HEK293 (cell line): ENCODE measurements around the gene FAM117B.

Experiments
- CTCF ChIA-PET: fragments of 350-600 bp; formaldehyde crosslinking; extraction: SDS; loops from one replicate; lab custom pipeline; 2021; ENCODE audit warnings: antibody characterized with exemption; lab: Yijun Ruan, JAX
- POLR2A ChIA-PET: fragments of 300-600 bp; formaldehyde crosslinking; extraction: SDS; loops from one replicate; lab custom pipeline; 2020; ENCODE audit warnings: antibody characterized with exemption, inconsistent platforms; lab: Yijun Ruan, JAX
- H3K27ac ChIP-seq: fragments of 200-500 bp; sonication (Bioruptor generic); 2 replicates; pipeline ENCODE4 v1.5.1; 2014; ENCODE audit warnings: low read depth, low read length, control low read depth, inconsistent platforms; ENCODE audit errors: extremely low read depth
- H3K36me3 ChIP-seq, 2 experiments: fragments of 200-500 bp in 1 of 2; sonication (Bioruptor generic) in 1 of 2; 1 replicate in 1 of 2; 2 replicates in 1 of 2; pipeline ENCODE4 v1.5.1; 2014 to 2017; ENCODE audit warnings: inconsistent platforms in 2 of 2, low read length in 2 of 2; ENCODE audit not compliant: control insufficient read depth in 2 of 2, insufficient read depth in 1 of 2
- H3K4me1 ChIP-seq: fragments of 200-500 bp; sonication (Bioruptor generic); 2 replicates; pipeline ENCODE4 v1.5.1; 2014; ENCODE audit warnings: mild to moderate bottlenecking, low read length, inconsistent platforms; ENCODE audit not compliant: control insufficient read depth, insufficient read depth
- H3K4me3 ChIP-seq: 2 replicates; pipeline ENCODE4 v1.5.1; 2011; ENCODE audit warnings: low read depth, mild to moderate bottlenecking, control low read depth, low read length, moderate library complexity
- H3K9me3 ChIP-seq: fragments of 200-500 bp; sonication (Bioruptor generic); 2 replicates; pipeline ENCODE4 v1.5.1; 2014; ENCODE audit warnings: low read depth, low read length, inconsistent platforms; ENCODE audit not compliant: control insufficient read depth, insufficient read depth
- BCL11B ChIP-seq: fragments of 450-650 bp; formaldehyde crosslinking; IDR thresholded peaks from 2 replicates; pipeline ENCODE4 v1.5.1; 2016; ENCODE audit warnings: low read depth, missing biosample characterization, missing genetic modification characterization
- ELK4 ChIP-seq: IDR thresholded peaks from 2 replicates; pipeline ENCODE4 v1.6.1; 2011; ENCODE audit warnings: mild to moderate bottlenecking, low read depth, low read length, borderline replicate concordance
- GFI1B ChIP-seq: fragments of 450-650 bp; formaldehyde crosslinking; IDR thresholded peaks from 2 replicates; pipeline ENCODE4 v1.5.1; 2016; ENCODE audit warnings: missing biosample characterization, missing genetic modification characterization
- GLI4 ChIP-seq: fragments of 450-650 bp; formaldehyde crosslinking; IDR thresholded peaks from 2 replicates; pipeline ENCODE4 v1.5.1; 2016; ENCODE audit warnings: missing biosample characterization, missing genetic modification characterization
- HOXC10 ChIP-seq: sonication (generic); formaldehyde crosslinking; IDR thresholded peaks from 2 replicates; pipeline ENCODE4 v1.8.1; 2023; ENCODE audit warnings: mild to moderate bottlenecking, missing genetic modification reagents
- KLF1 ChIP-seq: fragments of 450-650 bp; formaldehyde crosslinking; IDR thresholded peaks from 2 replicates; pipeline ENCODE4 v1.5.1; 2016; ENCODE audit warnings: missing biosample characterization, missing genetic modification characterization
- MEIS1 ChIP-seq: sonication (generic); formaldehyde crosslinking; IDR thresholded peaks from 2 replicates; pipeline ENCODE4 v1.8.1; 2022; ENCODE audit warnings: missing genetic modification reagents, mild to moderate bottlenecking, borderline replicate concordance
- REPIN1 ChIP-seq: fragments of 450-650 bp; formaldehyde crosslinking; IDR thresholded peaks from 2 replicates; pipeline ENCODE4 v1.5.1; 2017; ENCODE audit warnings: missing biosample characterization, missing genetic modification characterization, low read depth
- TSHZ1 ChIP-seq: fragments of 450-650 bp; formaldehyde crosslinking; IDR thresholded peaks from 2 replicates; pipeline ENCODE4 v1.5.1; 2016; ENCODE audit warnings: missing biosample characterization, missing genetic modification characterization, borderline replicate concordance
- ZBTB17 ChIP-seq: fragments of 450-650 bp; formaldehyde crosslinking; IDR thresholded peaks from 2 replicates; pipeline ENCODE4 v1.5.1; 2016; ENCODE audit warnings: missing biosample characterization, missing genetic modification characterization
- ZEB2 ChIP-seq: fragments of 450-650 bp; formaldehyde crosslinking; IDR thresholded peaks from 2 replicates; pipeline ENCODE4 v1.5.1; 2016; ENCODE audit warnings: missing biosample characterization, missing genetic modification characterization
- ZIC2 ChIP-seq: fragments of 450-650 bp; formaldehyde crosslinking; IDR thresholded peaks from 2 replicates; pipeline ENCODE4 v1.5.1; 2016; ENCODE audit warnings: missing biosample characterization, missing genetic modification characterization
- ZNF19 ChIP-seq: fragments of 450-650 bp; formaldehyde crosslinking; IDR thresholded peaks from 2 replicates; pipeline ENCODE4; 2016; ENCODE audit warnings: missing biosample characterization, missing genetic modification characterization, low read depth
- ZNF23 ChIP-seq: fragments of 450-650 bp; formaldehyde crosslinking; IDR thresholded peaks from 2 replicates; pipeline ENCODE4 v1.5.1; 2016; ENCODE audit warnings: missing biosample characterization, missing genetic modification characterization, borderline replicate concordance
- ZNF37A ChIP-seq: fragments of 450-650 bp; IDR thresholded peaks from 2 replicates; pipeline ENCODE4 v1.5.1; 2018; ENCODE audit warnings: missing biosample characterization, missing genetic modification characterization
- ZNF394 ChIP-seq: fragments of 450-650 bp; formaldehyde crosslinking; IDR thresholded peaks from 2 replicates; pipeline ENCODE4 v1.5.1; 2016; ENCODE audit warnings: missing biosample characterization, missing genetic modification characterization, mild to moderate bottlenecking, moderate library complexity, borderline replicate concordance
- ZNF404 ChIP-seq: fragments of 450-650 bp; formaldehyde crosslinking; IDR thresholded peaks from 2 replicates; pipeline ENCODE4 v1.5.1; 2017; ENCODE audit warnings: missing biosample characterization, missing genetic modification characterization
- ZNF423 ChIP-seq: fragments of 450-650 bp; formaldehyde crosslinking; IDR thresholded peaks from 2 replicates; pipeline ENCODE4 v1.5.1; 2016; ENCODE audit warnings: missing biosample characterization, missing genetic modification characterization
- ZNF558 ChIP-seq: fragments of 450-650 bp; formaldehyde crosslinking; IDR thresholded peaks from 2 replicates; pipeline ENCODE4 v1.5.1; 2016; ENCODE audit warnings: missing biosample characterization, missing genetic modification characterization
- ZNF704 ChIP-seq: fragments of 450-650 bp; formaldehyde crosslinking; IDR thresholded peaks from 2 replicates; pipeline ENCODE4 v1.5.1; 2016; ENCODE audit warnings: missing biosample characterization, missing genetic modification characterization
- ZNF791 ChIP-seq: fragments of 450-650 bp; formaldehyde crosslinking; IDR thresholded peaks from 2 replicates; pipeline ENCODE4 v1.5.1; 2016; ENCODE audit warnings: missing biosample characterization, missing genetic modification characterization
- TF ChIP-seq, protein P1 (sequence below): fragments of 450-650 bp; formaldehyde crosslinking; IDR thresholded peaks from 2 replicates; pipeline ENCODE4 v1.5.1; 2016; ENCODE audit warnings: missing biosample characterization, missing genetic modification characterization
- TF ChIP-seq, protein P2 (sequence below): fragments of 450-650 bp; formaldehyde crosslinking; IDR thresholded peaks from 2 replicates; pipeline ENCODE4 v1.5.1; 2016; ENCODE audit warnings: missing biosample characterization, missing genetic modification characterization

Gene FAM117B

DNA sequence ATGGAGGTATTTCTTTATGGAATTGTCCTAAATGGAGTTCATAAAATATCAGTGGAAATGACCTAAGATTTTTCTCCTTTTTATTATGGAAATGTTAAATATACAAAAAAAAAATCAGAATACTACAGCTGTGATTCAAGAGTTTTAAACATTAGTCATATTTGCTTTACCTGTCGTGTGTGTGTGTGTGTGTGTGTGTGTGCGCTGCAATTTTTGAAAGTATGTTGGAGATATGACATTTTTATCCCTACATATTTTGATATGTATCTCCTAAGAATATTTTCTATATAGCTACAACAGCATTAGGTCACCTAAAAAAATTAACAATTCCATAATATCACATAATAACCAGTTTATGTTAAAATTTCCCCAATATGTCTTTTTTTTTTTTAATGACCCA lies 85.5 kb downstream of the FAM117B start:
- Histone ChIP-seq H3K4me3 (no peak overlapping the region), H3K27ac (no peak overlapping the region), H3K36me3 (no peaks in the 10 kb centered on the region), H3K9me3 (no peaks in the 10 kb centered on the region), H3K4me1 (peaks cover 13% of the 10 kb centered on the region)
- TF ChIP-seq KLF1 (tag by site-specific recombination) (no peak), ZNF558 (tag by site-specific recombination) (no peak), BCL11B (tag by site-specific recombination) (no peak), TSHZ1 (no peak), ZNF23 (no peak), ZNF704 (tag by site-specific recombination) (no peak), GFI1B (tag by site-specific recombination) (no peak), ZNF37A (tag by site-specific recombination) (no peak), ELK4 (no peak), ZNF404 (tag by site-specific recombination) (no peak)
- POLR2A ChIA-PET: no interaction called here
- CTCF ChIA-PET: no interaction called here

DNA sequence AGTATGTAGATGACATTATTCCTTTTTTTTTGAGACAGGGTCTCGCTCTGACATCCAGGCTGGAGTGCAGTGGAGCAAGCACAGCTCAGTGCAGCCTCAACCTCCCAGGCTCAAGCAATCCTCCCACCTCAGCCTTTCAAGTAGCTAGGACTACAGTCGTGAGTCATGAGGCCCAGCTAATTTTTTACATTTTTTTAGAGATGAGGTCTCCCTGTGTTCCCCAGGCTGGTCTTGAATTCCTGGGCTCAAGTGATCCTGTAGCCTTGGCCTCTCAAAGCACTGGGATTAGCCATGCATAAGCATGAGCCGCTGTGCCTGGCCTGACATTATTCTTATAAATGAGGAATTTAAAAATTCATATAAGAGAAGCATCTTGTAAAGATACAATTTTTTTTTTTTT lies 86.9 kb downstream of the FAM117B start:
- TF ChIP-seq ZNF37A (tag by site-specific recombination) (no peak), ZBTB17 (tag by site-specific recombination) (peak; percentile 29; the same call in 1 of the 2 replicates)
- TF ChIP-seq, protein P1, sequence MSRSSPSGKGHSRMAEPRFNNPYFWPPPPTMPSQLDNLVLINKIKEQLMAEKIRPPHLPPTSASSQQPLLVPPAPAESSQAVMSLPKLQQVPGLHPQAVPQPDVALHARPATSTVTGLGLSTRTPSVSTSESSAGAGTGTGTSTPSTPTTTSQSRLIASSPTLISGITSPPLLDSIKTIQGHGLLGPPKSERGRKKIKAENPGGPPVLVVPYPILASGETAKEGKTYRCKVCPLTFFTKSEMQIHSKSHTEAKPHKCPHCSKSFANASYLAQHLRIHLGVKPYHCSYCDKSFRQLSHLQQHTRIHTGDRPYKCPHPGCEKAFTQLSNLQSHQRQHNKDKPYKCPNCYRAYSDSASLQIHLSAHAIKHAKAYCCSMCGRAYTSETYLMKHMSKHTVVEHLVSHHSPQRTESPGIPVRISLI (tag by site-specific recombination): 0 out of 2 replicates have a peak, but pooled peaks have one; percentile 24
- Histone ChIP-seq H3K4me3 (no peak overlapping the region), H3K27ac (no peak overlapping the region), H3K9me3 (no peaks in the 10 kb centered on the region), H3K36me3 (no peaks in the 10 kb centered on the region), H3K4me1 (peaks cover 13% of the 10 kb centered on the region)
- CTCF ChIA-PET: interaction anchor here (0.7 kb wide), 1 partner anchor 28 kb away, joined by 4 read pairs; no protein-coding TSS in a partner anchor
- POLR2A ChIA-PET: no interaction called here

DNA sequence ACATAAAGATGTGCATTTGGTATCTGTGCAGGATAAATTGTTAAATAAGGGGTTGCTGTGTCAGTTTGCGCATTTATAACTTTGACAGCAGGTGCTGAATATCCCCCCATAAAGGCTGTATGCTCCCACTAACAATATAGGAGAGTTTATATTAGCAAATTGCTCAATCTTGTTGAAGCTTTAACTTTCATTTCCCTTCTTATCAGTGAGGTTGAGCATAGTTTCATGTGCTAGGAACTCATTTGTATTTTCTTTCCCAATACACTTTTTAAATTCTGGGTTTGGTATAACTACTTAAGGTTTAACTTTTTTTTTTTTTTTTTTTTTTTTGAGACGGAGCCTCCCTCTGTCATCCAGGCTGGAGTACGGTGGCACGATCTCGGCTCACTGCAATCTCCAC lies 89.0 kb downstream of the FAM117B start:
- CTCF ChIA-PET: interaction anchor here (0.6 kb wide), 1 partner anchor 69 kb away, joined by 4 read pairs; no protein-coding TSS in a partner anchor
- POLR2A ChIA-PET: no interaction called here
- no peak for TF ChIP-seq ZNF394
- TF ChIP-seq ZEB2 (tag by site-specific recombination): no peak
- no peak for TF ChIP-seq ZNF423 (tag by site-specific recombination)
- no peak for TF ChIP-seq GLI4
- TF ChIP-seq REPIN1 (tag by site-specific recombination): no peak
- TF ChIP-seq HOXC10 (CRISPR knock-in tag): no peak
- no peak for TF ChIP-seq ZIC2 (tag by site-specific recombination)
- TF ChIP-seq, protein P2, sequence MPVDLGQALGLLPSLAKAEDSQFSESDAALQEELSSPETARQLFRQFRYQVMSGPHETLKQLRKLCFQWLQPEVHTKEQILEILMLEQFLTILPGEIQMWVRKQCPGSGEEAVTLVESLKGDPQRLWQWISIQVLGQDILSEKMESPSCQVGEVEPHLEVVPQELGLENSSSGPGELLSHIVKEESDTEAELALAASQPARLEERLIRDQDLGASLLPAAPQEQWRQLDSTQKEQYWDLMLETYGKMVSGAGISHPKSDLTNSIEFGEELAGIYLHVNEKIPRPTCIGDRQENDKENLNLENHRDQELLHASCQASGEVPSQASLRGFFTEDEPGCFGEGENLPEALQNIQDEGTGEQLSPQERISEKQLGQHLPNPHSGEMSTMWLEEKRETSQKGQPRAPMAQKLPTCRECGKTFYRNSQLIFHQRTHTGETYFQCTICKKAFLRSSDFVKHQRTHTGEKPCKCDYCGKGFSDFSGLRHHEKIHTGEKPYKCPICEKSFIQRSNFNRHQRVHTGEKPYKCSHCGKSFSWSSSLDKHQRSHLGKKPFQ (tag by site-specific recombination): no peak
- no peak for TF ChIP-seq ZNF19 (tag by site-specific recombination)
- no peak for TF ChIP-seq ZNF791
- TF ChIP-seq, protein P1 (tag by site-specific recombination): no peak
- no peak for TF ChIP-seq MEIS1 (CRISPR knock-in tag)

More for the DNA sequence above, 89.0 kb downstream of the FAM117B start:
- H3K4me3 ChIP-seq: no peak overlapping the region
- no peaks in the 10 kb centered on the region for H3K36me3 ChIP-seq
- peaks cover 8% of the 10 kb centered on the region for H3K4me1 ChIP-seq
- no peaks in the 10 kb centered on the region for H3K9me3 ChIP-seq
- H3K27ac ChIP-seq: no peak overlapping the region
